NCI-H2171 treated with DMSO at 0.1 percent for 48 hours (cell line): ENCODE data around the gene CNGB1.
"Not testable (repeated sequence)": the region's sequence is repeated elsewhere in the genome, so short reads cannot be mapped to it uniquely, and the experiment has no call there.

Source experiments
- DNase-seq: peaks from one replicate; lab custom pipeline; 2025; lab: John Stamatoyannopoulos, UW

Gene CNGB1

GRCh38 chr16:57997176-57997527, 26.2 kb upstream of the CNGB1 start:
- DNase-seq: no peak

- no peak for DNase-seq
Observed at GRCh38 chr16:57996406-57997175, 25.7 kb upstream of the CNGB1 start.

GRCh38 chr16:57995721-57996405, 24.9 kb upstream of the CNGB1 start:
- DNase-seq: no peak

- no peak for DNase-seq
Observed at GRCh38 chr16:57994778-57995177, 23.9 kb upstream of the CNGB1 start.

GRCh38 chr16:57994361-57994760, 23.4 kb upstream of the CNGB1 start:
- DNase-seq: no peak

- no peak for DNase-seq
Observed at GRCh38 chr16:57993897-57994296, 23.0 kb upstream of the CNGB1 start.

GRCh38 chr16:57993438-57993837, 22.5 kb upstream of the CNGB1 start:
- DNase-seq: peak; percentile 72

- no peak for DNase-seq
Observed at GRCh38 chr16:57992084-57992483, 21.2 kb upstream of the CNGB1 start.

GRCh38 chr16:57991551-57992059, 20.7 kb upstream of the CNGB1 start:
- no peak for DNase-seq

GRCh38 chr16:57988929-57989328, 18.0 kb upstream of the CNGB1 start:
- peak; percentile 66 for DNase-seq

- DNase-seq: no peak
Observed at GRCh38 chr16:57987441-57988177, 16.7 kb upstream of the CNGB1 start.

- no peak for DNase-seq
Observed at GRCh38 chr16:57986196-57986595, 15.3 kb upstream of the CNGB1 start.

GRCh38 chr16:57985204-57986181, 14.6 kb upstream of the CNGB1 start:
- no peak for DNase-seq

- DNase-seq: no peak
Observed at GRCh38 chr16:57984443-57985203, 13.7 kb upstream of the CNGB1 start.

GRCh38 chr16:57982385-57982784, 11.5 kb upstream of the CNGB1 start:
- no peak for DNase-seq

- no peak for DNase-seq
Observed at GRCh38 chr16:57981636-57982035, 10.7 kb upstream of the CNGB1 start.

GRCh38 chr16:57979006-57979585, 8.2 kb upstream of the CNGB1 start:
- no peak for DNase-seq

GRCh38 chr16:57978070-57978465, 7.1 kb upstream of the CNGB1 start:
- not testable (repeated sequence) for DNase-seq

GRCh38 chr16:57977418-57978069, 6.6 kb upstream of the CNGB1 start:
- DNase-seq: no peak

- no peak for DNase-seq
Observed at GRCh38 chr16:57976331-57976796, 5.4 kb upstream of the CNGB1 start.
